Thymus (tissue), 11 donors: ENCODE results near the gene CYSLTR2. TPM values are rescaled to one million over a fixed set of nuclear protein-coding genes. Genes with fewer than 3 reads are reported as not detected.

Experiments
- DNase-seq, 9 donors: peaks; one replicate each; pipeline ENCODE4 v3.0.0-alpha.2; 2013; ENCODE audit warnings: low spot score in 9 of 9, low read depth in 6 of 9, missing footprints in 1 of 9
- H3K27ac ChIP-seq, 2 donors: one replicate each; pipeline ENCODE4 v1.5.1; 2013; ENCODE audit warnings: control low read depth in 1 of 2, low read depth in 1 of 2, low read length in 1 of 2, mild to moderate bottlenecking in 1 of 2, moderate library complexity in 1 of 2
- H3K27me3 ChIP-seq, 2 donors: one replicate each; pipeline ENCODE4 v1.5.1; 2013; ENCODE audit warnings: low read length in 1 of 2; ENCODE audit not compliant: control insufficient read depth in 2 of 2, insufficient read depth in 1 of 2
- H3K36me3 ChIP-seq, 2 donors: one replicate each; pipeline ENCODE4 v1.5.1; 2013; ENCODE audit warnings: low read length in 1 of 2, mild to moderate bottlenecking in 1 of 2, moderate library complexity in 1 of 2; ENCODE audit not compliant: control insufficient read depth in 2 of 2, insufficient read depth in 2 of 2
- H3K4me1 ChIP-seq, 2 donors: one replicate each; pipeline ENCODE4 v1.5.1; 2013; ENCODE audit warnings: low read length in 2 of 2; ENCODE audit not compliant: control insufficient read depth in 2 of 2, insufficient read depth in 2 of 2
- H3K4me3 ChIP-seq, 2 donors: one replicate each; pipeline ENCODE4 v1.5.1; 2013; ENCODE audit warnings: low read length in 2 of 2, control low read depth in 1 of 2, mild to moderate bottlenecking in 1 of 2
- H3K9me3 ChIP-seq, 2 donors: one replicate each; pipeline ENCODE4 v1.5.1; 2013; ENCODE audit warnings: low read length in 1 of 2, mild to moderate bottlenecking in 1 of 2; ENCODE audit not compliant: control insufficient read depth in 2 of 2, insufficient read depth in 1 of 2
- WGBS: extraction: QIAGEN DNeasy Blood & Tissue Kit; methylation state at CpG from one replicate; pipeline ENCODE4 v1.1.7; 2013; 5-methylcytosine and 5-hydroxymethylcytosine counted together
- polyA plus RNA-seq: library from polyadenylated mRNA; stranded (reverse); fragments of 200-250 nt; gene quantifications from one replicate; pipeline ENCODE4 v1.2.3, GENCODE V29; 2013
- total RNA-seq: library from RNA; stranded (reverse); fragments of 120-200 nt; gene quantifications from one replicate; pipeline ENCODE4 v1.2.4, GENCODE V29; 2013
- donor health status: healthy.

The CYSLTR2 gene
- total and polyA plus RNA-seq, 2 donors: 1.9 to 2.2 TPM

DNA sequence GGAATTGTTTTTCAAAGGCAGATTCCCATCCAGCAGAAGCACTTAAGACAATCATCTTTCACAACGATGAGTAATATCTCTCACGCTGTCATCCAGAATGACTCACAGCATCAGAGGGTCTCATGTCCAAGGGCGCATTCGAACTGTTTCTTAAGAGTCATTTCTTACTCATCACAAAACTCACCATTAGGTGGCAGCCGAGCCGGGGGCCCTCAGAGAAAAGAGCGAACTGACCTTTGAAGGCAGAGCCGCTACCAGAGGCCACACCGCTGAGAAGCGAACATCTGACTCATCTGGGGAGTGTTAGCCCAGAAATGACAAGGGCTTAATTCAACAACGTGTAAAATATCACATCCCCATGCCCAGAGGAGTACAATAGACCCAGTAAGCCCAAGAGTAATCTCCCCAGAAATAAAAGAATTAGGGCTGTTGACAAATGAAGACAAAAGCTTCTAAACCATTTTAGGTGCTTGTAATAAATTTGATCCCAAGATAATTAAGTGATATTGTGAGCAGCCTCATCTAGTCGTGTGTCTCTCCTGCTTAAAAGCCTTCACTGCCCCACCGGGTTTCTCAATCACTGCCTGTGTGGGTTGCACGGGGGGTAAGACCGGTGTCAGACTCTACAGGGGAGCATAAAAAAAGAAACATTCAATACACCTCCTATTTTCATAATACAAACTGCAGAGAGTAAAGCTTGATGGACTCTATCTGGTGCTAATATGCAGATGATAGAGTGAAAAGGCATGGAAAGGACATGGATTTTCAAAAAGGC is 96.2 kb downstream of the CYSLTR2 start:
- WGBS: 82% methylated on average over 15 of the region's 15 CpGs

DNA sequence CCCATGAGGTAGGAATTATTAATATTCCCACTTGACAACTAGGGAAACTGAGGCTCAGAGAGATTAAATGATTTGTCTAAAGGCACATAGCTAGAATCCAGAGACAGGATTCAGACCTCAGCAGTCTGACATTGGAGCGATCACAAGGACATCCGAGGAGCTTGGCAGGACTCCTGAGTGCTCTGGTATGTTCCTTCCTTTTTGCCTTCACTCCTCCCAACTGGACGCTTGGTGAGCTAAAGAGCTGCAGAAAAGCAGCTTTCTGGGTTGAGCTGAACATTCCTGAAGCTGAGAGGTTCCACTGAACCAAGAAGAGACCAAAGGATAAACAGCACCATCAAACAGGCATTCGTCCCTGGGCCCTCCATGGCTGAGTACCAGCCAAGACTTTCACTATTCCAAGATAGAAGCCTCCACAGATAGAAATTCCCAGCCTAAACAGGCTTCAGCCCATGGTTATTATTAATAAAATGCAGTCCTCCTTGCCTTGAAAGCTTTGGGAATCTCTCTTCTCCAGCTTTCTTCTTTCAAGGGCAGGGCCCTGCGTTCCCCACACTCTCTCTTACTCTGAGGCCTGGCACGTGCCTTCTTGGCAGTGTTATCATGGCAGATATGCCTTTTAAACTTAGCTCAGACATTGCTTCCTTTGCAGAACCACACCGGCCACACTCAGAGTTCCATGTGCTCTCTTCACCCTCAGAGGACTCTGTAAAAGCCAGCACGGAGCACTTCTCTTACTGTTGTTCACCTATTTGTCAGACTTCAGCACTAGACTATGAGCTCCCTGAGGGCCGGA is 97.1 kb downstream of the CYSLTR2 start:
- Histone ChIP-seq H3K27me3 (no peaks in the 10 kb centered on the region), H3K27ac (no peak overlapping the region)
- WGBS: 94% methylated on average over 9 of the region's 9 CpGs

More for the DNA sequence above, 96.2 kb downstream of the CYSLTR2 start:
- DNase-seq: no peak
- no peaks in the 10 kb centered on the region for H3K4me1 ChIP-seq
- H3K27ac ChIP-seq: no peak overlapping the region
- no peaks in the 10 kb centered on the region for H3K36me3 ChIP-seq
- no peaks in the 10 kb centered on the region for H3K9me3 ChIP-seq
- no peaks in the 10 kb centered on the region for H3K27me3 ChIP-seq
- H3K4me3 ChIP-seq: no peak overlapping the region

DNA sequence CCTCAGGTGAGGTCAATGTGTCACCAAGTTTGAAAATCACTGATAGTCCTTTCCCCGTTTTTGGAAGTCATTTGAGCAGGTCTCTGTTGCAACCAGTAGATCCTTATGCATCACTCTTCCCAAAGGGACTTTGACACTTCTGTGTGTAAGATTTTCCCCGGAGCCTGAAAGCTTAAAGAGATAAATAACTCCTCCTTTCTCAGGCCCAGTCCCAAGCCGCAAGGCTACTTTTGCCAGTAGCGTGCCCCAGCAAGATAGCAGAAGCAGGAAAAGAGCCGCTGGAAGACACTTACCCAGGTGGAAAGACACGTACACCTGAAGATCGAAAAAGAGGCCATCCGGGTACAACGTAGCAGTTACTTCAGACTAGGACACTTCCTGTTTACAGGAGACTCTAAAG is 106.9 kb downstream of the CYSLTR2 start:
- DNase-seq: no peak
- 98% methylated on average over 9 of the region's 9 CpGs for WGBS
- no peaks in the 10 kb centered on the region for H3K4me1 ChIP-seq
- H3K36me3 ChIP-seq: no peaks in the 10 kb centered on the region
- no peaks in the 10 kb centered on the region for H3K27me3 ChIP-seq
- no peak overlapping the region for H3K4me3 ChIP-seq
- H3K27ac ChIP-seq: no peak overlapping the region
- H3K9me3 ChIP-seq: peaks cover 0 to 3% of the 10 kb centered on the region in 2 donors

More for the DNA sequence above, 97.1 kb downstream of the CYSLTR2 start:
- Histone ChIP-seq H3K36me3 (no peaks in the 10 kb centered on the region), H3K4me3 (no peak overlapping the region), H3K9me3 (peaks cover 0 to 3% of the 10 kb centered on the region in 2 donors), H3K4me1 (no peaks in the 10 kb centered on the region)
- no peak for DNase-seq

Other genes with a start within 250 kb of the CYSLTR2 start
- 73.8 TPM for gene LPAR6, start 240.8 kb upstream of the CYSLTR2 start, total RNA-seq
- 157 TPM for gene LPAR6, start 240.8 kb upstream of the CYSLTR2 start, polyA plus RNA-seq
- 16.7 TPM for gene RCBTB2, start 120.8 kb upstream of the CYSLTR2 start, total RNA-seq
- gene RCBTB2, start 120.8 kb upstream of the CYSLTR2 start, polyA plus RNA-seq: 34.8 TPM